ENCODE results near the gene CHL1. TPM values are rescaled to one million over a fixed set of nuclear protein-coding genes. Genes with fewer than 3 reads are reported as not detected.

CHL1 gene
- total RNA-seq, 2 experiments from 2014 or later, result not detected

- H3K9me3 Mint-ChIP-seq, result peaks cover 2% of the 10 kb centered on the region
- intact Hi-C loops (cut with micrococcal nuclease), result no loop called here
- ChIA-PET CTCF (no interaction called here), POLR2A (no interaction called here)
- DNase-seq, result no peak
- no peak overlapping the region for H3K27ac Mint-ChIP-seq
- H3K4me1 Mint-ChIP-seq (ENCODE audit: low read depth), result no peaks in the 10 kb centered on the region
- H3K36me3 Mint-ChIP-seq, result no peaks in the 10 kb centered on the region
- H3K27me3 Mint-ChIP-seq, result no peaks in the 10 kb centered on the region
- H3K4me3 Mint-ChIP-seq, result no peak overlapping the region
These were observed 138.7 kb downstream of the CHL1 start for GRCh38 chr3:335240-335639.

- no peaks in the 10 kb centered on the region for H3K4me1 Mint-ChIP-seq (ENCODE audit: low read depth)
- no peaks in the 10 kb centered on the region for H3K36me3 Mint-ChIP-seq
- peaks cover 2% of the 10 kb centered on the region for H3K9me3 Mint-ChIP-seq
- DNase-seq, result no peak
- H3K27ac Mint-ChIP-seq, result no peak overlapping the region
- no peak overlapping the region for H3K4me3 Mint-ChIP-seq
- POLR2A ChIA-PET, result no interaction called here
- no peaks in the 10 kb centered on the region for H3K27me3 Mint-ChIP-seq
- intact Hi-C loops (cut with micrococcal nuclease), result no loop called here
- CTCF ChIA-PET, result no interaction called here
These were observed 142.8 kb downstream of the CHL1 start for GRCh38 chr3:339351-339750.

- peaks cover 2% of the 10 kb centered on the region for H3K9me3 Mint-ChIP-seq
- no peaks in the 10 kb centered on the region for H3K36me3 Mint-ChIP-seq
- intact Hi-C loops (cut with micrococcal nuclease), result no loop called here
- H3K4me3 Mint-ChIP-seq, result no peak overlapping the region
- ChIA-PET CTCF (interaction anchor here (1.7 kb wide), 1 partner anchor 12 kb away, joined by 7 read pairs; no protein-coding TSS in a partner anchor), POLR2A (no interaction called here)
- H3K27ac Mint-ChIP-seq, result no peak overlapping the region
- H3K27me3 Mint-ChIP-seq, result no peaks in the 10 kb centered on the region
- DNase-seq, result no peak
- no peaks in the 10 kb centered on the region for H3K4me1 Mint-ChIP-seq (ENCODE audit: low read depth)
These were observed 145.4 kb downstream of the CHL1 start for GRCh38 chr3:341998-342397.

- Mint-ChIP-seq H3K27me3 (no peaks in the 10 kb centered on the region), H3K4me1 (ENCODE audit: low read depth) (no peaks in the 10 kb centered on the region), H3K27ac (no peak overlapping the region), H3K36me3 (no peaks in the 10 kb centered on the region), H3K9me3 (no peaks in the 10 kb centered on the region), H3K4me3 (no peak overlapping the region)
- ChIA-PET CTCF (interaction anchor here (0.8 to 1.1 kb wide), 2 partner anchors 8 to 12 kb away, joined by 3 to 4 read pairs; no protein-coding TSS in a partner anchor), POLR2A (no interaction called here)
- no peak for DNase-seq
- intact Hi-C loops (cut with micrococcal nuclease), result no loop called here
These were observed 149.6 kb downstream of the CHL1 start for GRCh38 chr3:346186-346585.

- Mint-ChIP-seq H3K27me3 (no peaks in the 10 kb centered on the region), H3K9me3 (no peaks in the 10 kb centered on the region), H3K4me1 (ENCODE audit: low read depth) (no peaks in the 10 kb centered on the region), H3K4me3 (no peak overlapping the region), H3K27ac (no peak overlapping the region), H3K36me3 (no peaks in the 10 kb centered on the region)
- CTCF ChIA-PET, result interaction anchor here (1.0 kb wide), 1 partner anchor 9 kb away, joined by 3 read pairs; no protein-coding TSS in a partner anchor
- intact Hi-C loops (cut with micrococcal nuclease), result no loop called here
- POLR2A ChIA-PET, result no interaction called here
- DNase-seq, result no peak
These were observed 151.0 kb downstream of the CHL1 start for GRCh38 chr3:347581-347980.

- no peaks in the 10 kb centered on the region for H3K36me3 Mint-ChIP-seq
- no peaks in the 10 kb centered on the region for H3K4me1 Mint-ChIP-seq (ENCODE audit: low read depth)
- CTCF ChIA-PET, result no interaction called here
- H3K9me3 Mint-ChIP-seq, result no peaks in the 10 kb centered on the region
- H3K27me3 Mint-ChIP-seq, result no peaks in the 10 kb centered on the region
- no peak for DNase-seq
- H3K27ac Mint-ChIP-seq, result no peak overlapping the region
- POLR2A ChIA-PET, result no interaction called here
- H3K4me3 Mint-ChIP-seq, result no peak overlapping the region
- intact Hi-C loops (cut with micrococcal nuclease), result no loop called here
These were observed 154.4 kb downstream of the CHL1 start for GRCh38 chr3:350871-351371.

- Mint-ChIP-seq H3K4me1 (ENCODE audit: low read depth) (no peaks in the 10 kb centered on the region), H3K36me3 (no peaks in the 10 kb centered on the region), H3K4me3 (no peak overlapping the region), H3K9me3 (no peaks in the 10 kb centered on the region), H3K27me3 (no peaks in the 10 kb centered on the region), H3K27ac (no peak overlapping the region)
- DNase-seq, result no peak
- intact Hi-C loops (cut with micrococcal nuclease), result no loop called here
- ChIA-PET CTCF (no interaction called here), POLR2A (no interaction called here)
These were observed 156.0 kb downstream of the CHL1 start for GRCh38 chr3:352599-352998.

- intact Hi-C loops (cut with micrococcal nuclease), result no loop called here
- CTCF ChIA-PET, result no interaction called here
These were observed 156.7 kb downstream of the CHL1 start for GRCh38 chr3:353191-353739.

GRCh38 chr3:354432-354831 is 157.9 kb downstream of the CHL1 start:
- no peak overlapping the region for H3K27ac Mint-ChIP-seq
- no peaks in the 10 kb centered on the region for H3K9me3 Mint-ChIP-seq
- H3K27me3 Mint-ChIP-seq, result no peaks in the 10 kb centered on the region
- peak; percentile 10 for DNase-seq
- no peaks in the 10 kb centered on the region for H3K36me3 Mint-ChIP-seq
- H3K4me1 Mint-ChIP-seq (ENCODE audit: low read depth), result no peaks in the 10 kb centered on the region
- ChIA-PET CTCF (interaction anchor here (0.8 to 1.3 kb wide), 11 partner anchors 9 to 342 kb away, joined by 3 to 8 read pairs (median 4); no protein-coding TSS in a partner anchor), POLR2A (no interaction called here)
- no peak overlapping the region for H3K4me3 Mint-ChIP-seq
- intact Hi-C loops (cut with micrococcal nuclease), result loop anchor here (1.0 kb wide), 1 partner anchor 311 kb away; no protein-coding TSS in a partner anchor

More at GRCh38 chr3:353191-353739, 156.7 kb downstream of the CHL1 start:
- Mint-ChIP-seq H3K4me1 (ENCODE audit: low read depth) (no peaks in the 10 kb centered on the region), H3K36me3 (no peaks in the 10 kb centered on the region), H3K9me3 (no peaks in the 10 kb centered on the region), H3K4me3 (no peak overlapping the region), H3K27ac (no peak overlapping the region), H3K27me3 (no peaks in the 10 kb centered on the region)
- DNase-seq, result no peak
- POLR2A ChIA-PET, result no interaction called here

- Mint-ChIP-seq H3K4me3 (no peak overlapping the region), H3K36me3 (no peaks in the 10 kb centered on the region), H3K4me1 (ENCODE audit: low read depth) (no peaks in the 10 kb centered on the region), H3K27me3 (no peaks in the 10 kb centered on the region), H3K27ac (no peak overlapping the region), H3K9me3 (peaks cover 2% of the 10 kb centered on the region)
- POLR2A ChIA-PET, result no interaction called here
- intact Hi-C loops (cut with micrococcal nuclease), result no loop called here
- CTCF ChIA-PET, result no interaction called here
- DNase-seq, result no peak
These were observed 159.1 kb downstream of the CHL1 start for GRCh38 chr3:355622-356021.

GRCh38 chr3:356952-357351 is 160.4 kb downstream of the CHL1 start:
- Mint-ChIP-seq H3K4me1 (ENCODE audit: low read depth) (no peaks in the 10 kb centered on the region), H3K4me3 (no peak overlapping the region), H3K27me3 (no peaks in the 10 kb centered on the region), H3K27ac (no peak overlapping the region), H3K36me3 (no peaks in the 10 kb centered on the region), H3K9me3 (peaks cover 7% of the 10 kb centered on the region)
- ChIA-PET CTCF (interaction anchor here (1.1 kb wide), 1 partner anchor 9 kb away, joined by 3 read pairs; no protein-coding TSS in a partner anchor), POLR2A (no interaction called here)
- no peak for DNase-seq
- intact Hi-C loops (cut with micrococcal nuclease), result no loop called here

GRCh38 chr3:359672-360071 is 163.1 kb downstream of the CHL1 start:
- CTCF ChIA-PET, result no interaction called here

GRCh38 chr3:362681-363338 is 166.2 kb downstream of the CHL1 start:
- ChIA-PET CTCF (no interaction called here), POLR2A (no interaction called here)
- DNase-seq, result no peak
- intact Hi-C loops (cut with micrococcal nuclease), result no loop called here
- no peaks in the 10 kb centered on the region for H3K4me1 Mint-ChIP-seq (ENCODE audit: low read depth)
- no peak overlapping the region for H3K4me3 Mint-ChIP-seq
- no peak overlapping the region for H3K27ac Mint-ChIP-seq
- peaks cover 9% of the 10 kb centered on the region for H3K9me3 Mint-ChIP-seq
- no peaks in the 10 kb centered on the region for H3K36me3 Mint-ChIP-seq
- no peaks in the 10 kb centered on the region for H3K27me3 Mint-ChIP-seq

More at GRCh38 chr3:359672-360071, 163.1 kb downstream of the CHL1 start:
- intact Hi-C loops (cut with micrococcal nuclease), result no loop called here
- Mint-ChIP-seq H3K4me1 (ENCODE audit: low read depth) (no peaks in the 10 kb centered on the region), H3K27me3 (no peaks in the 10 kb centered on the region), H3K4me3 (no peak overlapping the region), H3K27ac (no peak overlapping the region), H3K36me3 (no peaks in the 10 kb centered on the region), H3K9me3 (peaks cover 7% of the 10 kb centered on the region)
- POLR2A ChIA-PET, result no interaction called here
- DNase-seq, result no peak

Data from activated CD4-positive, alpha-beta memory T cell treated with anti-CD3 and anti-CD28 coated beads for 36 hours (primary cell).